GM10266 (cell line): ENCODE data around the gene TMEM198.

Experiments
- DNase-seq: peaks from one replicate; pipeline ENCODE4 v3.0.0; 2012; ENCODE audit errors: extremely low spot score
- CTCF ChIP-seq: IDR thresholded peaks from 2 replicates; pipeline ENCODE4 v1.5.1; 2012; ENCODE audit warnings: mild to moderate bottlenecking, low read depth; ENCODE audit not compliant: control insufficient read depth, insufficient read depth; ENCODE audit errors: missing control alignments

Gene TMEM198

DNA sequence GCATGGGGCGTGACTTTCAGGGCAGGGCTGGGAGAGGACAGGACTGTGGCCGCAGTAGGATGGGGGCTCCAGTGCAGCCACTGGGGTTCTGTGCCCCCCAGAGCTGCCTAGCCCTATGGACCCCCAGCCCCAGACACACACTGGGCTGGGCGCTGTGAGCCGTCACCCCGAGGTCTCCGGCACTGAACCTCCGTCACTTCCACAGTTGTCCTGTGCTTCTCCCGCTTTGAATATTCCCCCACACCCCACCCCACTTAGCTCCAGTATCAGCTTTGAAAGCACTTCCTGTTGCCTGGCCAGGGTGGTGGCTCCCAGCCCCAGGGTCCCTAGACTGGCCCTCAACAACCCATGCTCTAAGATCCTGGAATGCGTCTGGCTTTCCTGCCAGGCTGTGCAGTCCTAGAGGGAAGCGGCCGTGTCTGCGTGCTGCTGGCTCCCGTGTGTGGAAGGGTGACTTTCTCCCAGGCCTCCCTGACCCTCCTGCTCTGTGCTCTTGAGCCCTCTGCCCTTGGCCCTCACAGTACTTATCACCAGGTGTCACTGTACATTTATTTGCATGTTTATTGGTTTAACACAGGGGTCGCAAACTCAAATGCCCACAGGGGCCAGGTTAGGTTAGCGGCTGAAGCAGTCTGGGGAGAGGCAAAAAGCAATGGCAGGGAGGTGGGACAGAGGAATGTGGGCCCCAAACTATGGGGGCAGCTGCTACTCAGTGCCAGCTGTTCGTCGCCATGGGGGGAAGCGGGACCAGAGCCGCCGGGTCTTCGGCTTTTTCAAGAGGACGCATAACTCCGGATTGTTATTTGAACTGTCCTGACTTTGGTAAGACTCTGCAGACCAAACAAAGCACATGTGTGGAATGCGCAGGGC lies 17.6 kb downstream of the TMEM198 start:
- no peak for DNase-seq
- TF ChIP-seq CTCF = no peak

- DNase-seq = no peak
- no peak for TF ChIP-seq CTCF
Measured at GRCh38 chr2:219562049-219563020, 18.5 kb downstream of the TMEM198 start.

- DNase-seq = no peak
- no peak for TF ChIP-seq CTCF
Measured at GRCh38 chr2:219563271-219563928, 19.6 kb downstream of the TMEM198 start.

DNA sequence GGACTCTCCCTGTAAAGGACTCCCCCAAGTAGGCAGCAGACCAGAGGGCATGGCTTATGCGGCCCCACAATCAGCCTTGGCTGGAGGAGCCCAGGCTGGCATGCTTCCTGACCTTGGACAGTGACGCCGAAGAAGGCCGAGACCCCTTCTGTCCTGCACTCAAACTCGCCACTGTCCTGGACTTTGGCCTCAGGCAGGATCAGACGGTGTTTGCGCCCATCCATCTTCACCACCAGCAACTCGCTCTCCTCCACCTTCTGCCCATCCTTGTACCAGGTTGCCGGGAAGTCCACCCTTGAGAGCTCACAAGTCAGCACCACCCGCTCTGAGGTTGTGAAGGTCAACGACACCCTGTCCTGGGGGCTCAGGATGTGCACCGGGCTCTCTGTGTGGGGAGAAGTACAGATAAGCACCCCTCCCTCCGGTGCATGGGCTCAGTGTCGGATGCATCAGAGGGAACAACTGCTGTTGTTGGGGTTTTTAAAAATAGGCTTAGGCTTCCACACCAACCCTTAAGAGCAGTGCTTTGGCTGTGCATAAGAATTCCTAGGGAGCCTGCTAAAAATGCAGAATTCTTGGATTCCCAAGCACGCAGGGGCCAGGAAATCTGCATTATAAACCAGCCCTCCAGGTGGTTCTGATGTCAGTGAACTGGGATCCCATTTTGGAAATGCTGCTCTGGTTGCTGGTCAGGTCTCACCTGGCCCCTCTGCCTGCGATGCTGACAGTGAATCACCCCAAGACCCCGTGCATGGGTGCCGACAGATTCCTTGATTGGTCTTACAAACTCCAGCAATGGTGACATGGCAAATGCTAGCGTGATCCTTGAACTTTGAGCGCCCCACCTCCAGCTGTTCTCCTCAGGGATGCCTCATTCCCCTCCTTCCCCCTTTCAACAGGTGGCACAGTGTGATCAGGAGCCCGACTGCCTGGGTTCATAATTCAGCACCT lies 21.6 kb downstream of the TMEM198 start:
- DNase-seq = no peak
- TF ChIP-seq CTCF = no peak

- DNase-seq = no peak
- TF ChIP-seq CTCF = no peak
Measured at GRCh38 chr2:219566640-219567039, 22.8 kb downstream of the TMEM198 start.

DNA sequence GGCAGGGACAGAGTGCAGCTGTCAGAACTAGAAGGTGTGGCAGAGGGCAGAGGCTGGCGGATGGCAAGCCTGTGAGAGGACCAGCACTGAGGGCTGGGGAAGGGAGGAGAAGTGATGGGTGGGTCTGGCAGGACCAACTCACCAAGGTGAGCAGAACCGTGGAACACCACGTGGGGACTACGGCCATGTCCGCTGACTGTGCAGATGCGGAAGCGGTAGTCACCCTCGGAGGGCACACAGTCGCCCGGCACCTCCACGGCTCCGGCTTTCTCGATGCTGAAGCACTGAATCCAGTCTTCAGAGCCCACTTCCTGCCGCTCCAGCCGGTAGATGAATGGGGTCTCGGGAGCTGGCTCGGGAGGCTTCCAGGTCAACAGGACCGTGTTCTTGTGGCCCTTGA lies 23.3 kb downstream of the TMEM198 start:
- TF ChIP-seq CTCF = no peak
- no peak for DNase-seq
